Cardiac muscle cell (in vitro differentiated cells and primary cell): ENCODE results near the gene CPT1B. TPM values are rescaled to one million over a fixed set of nuclear protein-coding genes. Genes with fewer than 3 reads are reported as not detected.

ENCODE experiments used
- DNase-seq, 2 donors: peaks; one replicate each; pipeline versions ENCODE4 v3.0.0 to v3.0.0-alpha.2; 2010 to 2017; ENCODE audit warnings: low read depth in 1 of 2, low spot score in 1 of 2
- H3K27ac ChIP-seq: fragments of 200-600 bp; sonication (generic); 2 replicates; pipeline ENCODE4 v1.5.1; 2016
- H3K27me3 ChIP-seq: fragments of 200-600 bp; sonication (generic); 2 replicates; pipeline ENCODE4 v1.6.0; 2016; ENCODE audit warnings: control low read depth
- H3K36me3 ChIP-seq: fragments of 200-600 bp; sonication (generic); 2 replicates; pipeline ENCODE4 v1.5.1; 2016; ENCODE audit warnings: control low read depth
- H3K4me1 ChIP-seq: fragments of 200-600 bp; sonication (generic); 2 replicates; pipeline ENCODE4 v1.8.1; 2017; ENCODE audit warnings: low read depth, mild to moderate bottlenecking, mixed run types
- H3K4me3 ChIP-seq: fragments of 200-600 bp; sonication (generic); 2 replicates; pipeline ENCODE4 v1.5.1; 2016; ENCODE audit warnings: mild to moderate bottlenecking
- H3K9me3 ChIP-seq: fragments of 200-600 bp; sonication (generic); 2 replicates; pipeline ENCODE4 v1.5.1; 2017; ENCODE audit warnings: low read depth, mild to moderate bottlenecking, control low read depth
- CTCF ChIP-seq: IDR thresholded peaks from 2 replicates; pipeline ENCODE4 v1.5.1; 2012; ENCODE audit warnings: low read depth, mild to moderate bottlenecking, low read length
- polyA plus RNA-seq: library from polyadenylated mRNA; unstranded; fragments of >200 nt; fragmentation: Nextera tagmentation; extraction: Ambion mirVana; gene quantifications from 2 replicates; pipeline ENCODE4 v1.2.1, GENCODE V29; 2016
- total RNA-seq: library from RNA; depleted of rRNA; stranded (reverse); fragments of >200 nt; gene quantifications from 2 replicates; pipeline ENCODE4 v1.2.3, GENCODE V29; 2016

The CPT1B gene
- 25.7 and 39.1 TPM in 2 replicates for total RNA-seq
- polyA plus RNA-seq: 53.1 and 58.7 TPM in 2 replicates

DNA sequence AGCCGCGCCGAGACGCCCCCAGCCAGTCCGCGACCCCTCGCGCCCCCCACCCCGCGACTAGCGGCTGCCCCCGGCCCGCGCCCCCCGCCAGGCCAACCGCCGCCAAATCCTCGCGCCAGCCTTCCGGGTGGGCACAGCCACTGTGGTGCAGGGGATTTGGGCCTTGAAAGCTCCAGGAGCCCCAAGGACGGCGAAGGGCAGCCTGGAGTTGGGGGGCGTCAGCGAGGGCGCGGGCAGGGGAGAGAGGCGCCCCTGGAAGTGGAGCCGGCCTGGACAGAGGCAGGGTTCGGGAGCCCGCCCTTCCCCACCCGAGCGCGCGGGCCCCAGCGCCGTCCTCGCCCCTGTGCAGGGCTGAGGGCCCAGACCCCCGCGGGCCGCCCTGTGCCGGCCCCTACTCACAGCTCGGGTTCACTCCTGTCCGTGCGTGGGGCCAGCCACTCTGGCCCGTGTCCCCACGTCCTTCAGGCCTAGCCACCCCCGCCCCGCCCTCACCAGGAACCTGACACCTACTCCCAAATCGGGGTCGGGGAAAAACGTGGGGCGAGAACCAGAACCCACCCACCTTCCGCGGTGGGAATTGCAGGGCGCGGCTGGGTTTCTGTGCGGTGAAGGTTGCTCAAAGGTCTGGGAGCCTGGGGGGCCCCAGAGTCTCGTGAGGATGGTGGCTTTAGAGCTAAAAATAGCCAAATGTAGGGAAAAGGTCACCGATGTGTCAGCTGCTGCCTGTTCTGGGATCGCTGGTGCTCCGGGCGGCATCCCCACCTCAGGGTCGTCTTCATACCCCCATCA is at the start of gene CPT1B:
Gene CPT1B (minus strand): TSS at position 441 of the 789 bp plus-strand sequence. CDS start 512 bp downstream, outside the sequence.
- Histone ChIP-seq H3K4me3 (no peak within 1 kb of the TSS), H3K27ac (peak within 1 kb of the TSS; percentile 93), H3K9me3 (no peaks in the 10 kb centered on the region), H3K36me3 (no peaks in the 10 kb centered on the region), H3K27me3 (no peaks in the 10 kb centered on the region), H3K4me1 (peaks cover 21% of the 10 kb centered on the region)
- peak; percentile 42 to 53 for DNase-seq
- peak; percentile 13 for TF ChIP-seq CTCF

GRCh38 chr22:50626850-50627641 is 48.8 kb upstream of the CPT1B start:
- Histone ChIP-seq H3K27ac (no peak overlapping the region), H3K4me1 (peaks cover 7% of the 10 kb centered on the region), H3K36me3 (no peaks in the 10 kb centered on the region), H3K27me3 (no peaks in the 10 kb centered on the region), H3K9me3 (no peaks in the 10 kb centered on the region), H3K4me3 (peak overlapping the region; percentile 98)
- no peak for DNase-seq
- TF ChIP-seq CTCF: no peak

GRCh38 chr22:50626314-50626849 is 48.2 kb upstream of the CPT1B start:
- Histone ChIP-seq H3K9me3 (no peaks in the 10 kb centered on the region), H3K27me3 (no peaks in the 10 kb centered on the region), H3K27ac (no peak overlapping the region), H3K36me3 (no peaks in the 10 kb centered on the region), H3K4me3 (no peak overlapping the region), H3K4me1 (peaks cover 12% of the 10 kb centered on the region)
- no peak for DNase-seq
- TF ChIP-seq CTCF: no peak

GRCh38 chr22:50625568-50626313 is 47.5 kb upstream of the CPT1B start:
- Histone ChIP-seq H3K4me1 (peaks cover 14% of the 10 kb centered on the region), H3K27me3 (no peaks in the 10 kb centered on the region), H3K27ac (no peak overlapping the region), H3K4me3 (no peak overlapping the region), H3K36me3 (no peaks in the 10 kb centered on the region), H3K9me3 (no peaks in the 10 kb centered on the region)
- TF ChIP-seq CTCF: no peak
- DNase-seq: no peak

- Histone ChIP-seq H3K4me1 (peaks cover 14% of the 10 kb centered on the region), H3K27me3 (no peaks in the 10 kb centered on the region), H3K4me3 (no peak overlapping the region), H3K9me3 (no peaks in the 10 kb centered on the region), H3K27ac (no peak overlapping the region), H3K36me3 (no peaks in the 10 kb centered on the region)
- no peak for DNase-seq
- no peak for TF ChIP-seq CTCF
Measured at GRCh38 chr22:50625131-50625567, 46.9 kb upstream of the CPT1B start.
